ENCODE measurements around the gene ICOSLG. TPM values are rescaled to one million over a fixed set of nuclear protein-coding genes. Genes with fewer than 3 reads are reported as not detected.
A peak's percentile ranks its signal among the peaks of the same experiment; 100 is the strongest.
"Not testable (repeated sequence)": the region's sequence is repeated elsewhere in the genome, so short reads cannot be mapped to it uniquely, and the experiment has no call there.

ICOSLG gene
- total RNA-seq, 2 donors from 2014 or later, result 5.3 to 5.8 TPM

DNA sequence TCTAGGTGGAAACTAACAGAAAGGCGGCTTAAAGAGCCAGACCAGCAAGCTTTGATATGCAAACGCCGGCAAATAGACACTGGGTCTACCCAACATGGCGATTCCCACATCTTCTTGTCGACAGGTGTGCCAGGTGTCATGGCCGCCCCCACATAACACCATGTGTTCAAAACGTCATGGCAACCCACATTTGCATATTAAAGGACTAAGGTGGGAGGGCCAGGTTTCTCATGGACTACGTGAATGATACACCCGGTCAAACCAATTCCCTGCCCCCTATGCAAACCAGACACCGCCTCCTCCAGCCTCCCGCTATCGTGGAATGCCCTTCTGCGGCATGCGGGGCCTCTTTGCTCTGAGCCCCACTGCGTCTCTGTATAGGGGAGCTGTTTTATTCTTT, 41.3 kb downstream of the ICOSLG start:
- TF ChIP-seq, protein P1, sequence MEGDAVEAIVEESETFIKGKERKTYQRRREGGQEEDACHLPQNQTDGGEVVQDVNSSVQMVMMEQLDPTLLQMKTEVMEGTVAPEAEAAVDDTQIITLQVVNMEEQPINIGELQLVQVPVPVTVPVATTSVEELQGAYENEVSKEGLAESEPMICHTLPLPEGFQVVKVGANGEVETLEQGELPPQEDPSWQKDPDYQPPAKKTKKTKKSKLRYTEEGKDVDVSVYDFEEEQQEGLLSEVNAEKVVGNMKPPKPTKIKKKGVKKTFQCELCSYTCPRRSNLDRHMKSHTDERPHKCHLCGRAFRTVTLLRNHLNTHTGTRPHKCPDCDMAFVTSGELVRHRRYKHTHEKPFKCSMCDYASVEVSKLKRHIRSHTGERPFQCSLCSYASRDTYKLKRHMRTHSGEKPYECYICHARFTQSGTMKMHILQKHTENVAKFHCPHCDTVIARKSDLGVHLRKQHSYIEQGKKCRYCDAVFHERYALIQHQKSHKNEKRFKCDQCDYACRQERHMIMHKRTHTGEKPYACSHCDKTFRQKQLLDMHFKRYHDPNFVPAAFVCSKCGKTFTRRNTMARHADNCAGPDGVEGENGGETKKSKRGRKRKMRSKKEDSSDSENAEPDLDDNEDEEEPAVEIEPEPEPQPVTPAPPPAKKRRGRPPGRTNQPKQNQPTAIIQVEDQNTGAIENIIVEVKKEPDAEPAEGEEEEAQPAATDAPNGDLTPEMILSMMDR (conservative IDR thresholded peaks at IDR 0.05), result no peak
- no peak overlapping the region for H3K4me3 Mint-ChIP-seq
- Histone ChIP-seq H3K27ac (ENCODE audit: low read depth, low read length) (no peak overlapping the region), H3K9ac (ENCODE audit: extremely low read depth, low read length, poor library complexity, severe bottlenecking) (no peak overlapping the region), H3K4me3 (ENCODE audit: low read length) (no peak overlapping the region), H3K36me3 (ENCODE audit: control insufficient read depth, insufficient read depth, low read length) (no peaks in the 10 kb centered on the region), H3K9me3 (ENCODE audit: control insufficient read depth, low read length) (no peaks in the 10 kb centered on the region), H3K27me3 (ENCODE audit: control insufficient read depth, insufficient read depth, low read length, poor library complexity, severe bottlenecking) (no peaks in the 10 kb centered on the region), H3K4me1 (ENCODE audit: control insufficient read depth, insufficient read depth, low read length) (no peaks in the 10 kb centered on the region)
- H3K4me1 Mint-ChIP-seq, result no peaks in the 10 kb centered on the region
- peak; percentile 61 for DNase-seq
- H3K9me3 Mint-ChIP-seq, result no peaks in the 10 kb centered on the region
- WGBS, 2 experiments (ENCODE audit: insufficient coverage in 1 of 2, insufficient read length in 1 of 2), result no CpG with 5 or more reads among the region's 15 CpGs
- no peaks in the 10 kb centered on the region for H3K36me3 Mint-ChIP-seq (ENCODE audit: low read depth)
- no peak overlapping the region for H3K27ac Mint-ChIP-seq
- H3K27me3 Mint-ChIP-seq (ENCODE audit: insufficient read depth), result no peaks in the 10 kb centered on the region

DNA sequence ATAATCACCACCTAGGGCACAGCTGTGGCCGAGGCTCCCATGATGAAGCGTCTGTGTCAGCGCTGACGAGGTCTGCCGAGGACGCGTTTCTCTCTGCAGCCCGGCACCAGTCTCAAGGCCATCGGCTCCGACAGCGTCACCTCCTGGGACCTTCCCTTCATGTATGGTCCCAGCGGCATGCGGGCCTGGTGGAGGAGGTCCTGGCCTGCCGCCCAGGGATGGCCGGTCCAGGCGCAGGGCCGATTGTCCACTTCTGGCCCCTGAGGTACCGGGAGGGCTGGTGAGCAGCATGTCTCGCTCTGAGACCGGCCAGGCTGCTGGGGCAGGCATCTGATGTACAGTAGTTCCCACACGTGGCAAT, 43.6 kb downstream of the ICOSLG start:
- H3K9me3 ChIP-seq (ENCODE audit: control insufficient read depth, low read length); H3K27ac Mint-ChIP-seq; H3K36me3 ChIP-seq (ENCODE audit: control insufficient read depth, insufficient read depth, low read length); H3K9me3 Mint-ChIP-seq; H3K4me1 ChIP-seq (ENCODE audit: control insufficient read depth, insufficient read depth, low read length); H3K27me3 Mint-ChIP-seq (ENCODE audit: insufficient read depth); H3K36me3 Mint-ChIP-seq (ENCODE audit: low read depth); H3K4me1 Mint-ChIP-seq; DNase-seq; H3K27me3 ChIP-seq (ENCODE audit: control insufficient read depth, insufficient read depth, low read length, poor library complexity, severe bottlenecking); H3K4me3 Mint-ChIP-seq; H3K4me3 ChIP-seq (ENCODE audit: low read length); H3K9ac ChIP-seq (ENCODE audit: extremely low read depth, low read length, poor library complexity, severe bottlenecking); H3K27ac ChIP-seq (ENCODE audit: low read depth, low read length): not testable (repeated sequence)
- WGBS, 2 experiments (ENCODE audit: insufficient coverage in 1 of 2, insufficient read length in 1 of 2), result no CpG with 5 or more reads among the region's 21 CpGs

DNA sequence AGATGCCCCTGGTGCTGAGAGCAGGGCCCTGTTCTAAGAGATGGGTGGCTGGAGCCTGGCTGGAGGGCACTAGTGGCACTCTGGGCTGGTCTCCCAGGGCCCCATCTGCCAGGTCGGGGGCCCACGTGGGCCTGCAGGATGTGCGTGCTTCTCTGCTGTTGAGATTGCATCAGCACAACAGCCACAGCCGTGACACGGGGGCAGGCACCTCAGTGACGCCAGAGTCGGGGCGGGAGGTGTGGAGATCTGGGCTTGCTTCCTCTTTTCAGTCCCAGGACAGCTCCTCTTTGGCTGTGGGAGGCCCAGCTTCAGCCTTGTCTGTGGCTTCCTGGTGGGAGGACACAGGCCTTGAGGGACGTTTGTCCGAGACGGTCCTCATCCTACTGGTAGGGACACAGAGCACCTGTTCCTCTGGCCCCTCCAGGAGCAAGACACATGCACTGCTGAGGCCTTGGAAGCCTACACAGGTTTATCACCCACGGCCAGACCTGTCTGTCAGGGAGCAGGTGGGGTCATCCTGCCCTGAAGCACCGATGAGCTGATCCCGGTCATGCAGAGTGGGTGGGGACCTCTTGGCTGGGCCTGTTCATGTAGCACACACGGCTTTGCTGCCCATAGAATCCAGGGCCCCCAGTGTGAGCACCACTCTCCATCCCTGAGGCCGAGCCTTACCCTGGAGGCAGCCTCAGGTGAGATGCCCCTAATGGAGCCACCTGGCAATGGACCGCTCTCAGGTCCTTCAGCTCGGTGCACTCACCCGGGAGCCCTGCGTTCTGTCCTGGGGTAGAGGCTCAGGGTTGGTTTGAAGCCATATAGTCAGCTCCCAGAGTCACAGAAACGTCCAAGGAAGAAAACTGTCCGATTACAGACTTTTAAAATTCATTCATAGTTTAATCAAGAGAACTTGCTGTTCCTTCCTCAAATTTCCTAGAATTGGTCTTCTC, 44.3 kb downstream of the ICOSLG start:
- H3K27me3 Mint-ChIP-seq (ENCODE audit: insufficient read depth); H3K27ac ChIP-seq (ENCODE audit: low read depth, low read length); H3K27ac Mint-ChIP-seq; H3K4me1 Mint-ChIP-seq; H3K4me3 Mint-ChIP-seq; H3K4me3 ChIP-seq (ENCODE audit: low read length); H3K4me1 ChIP-seq (ENCODE audit: control insufficient read depth, insufficient read depth, low read length); H3K9me3 ChIP-seq (ENCODE audit: control insufficient read depth, low read length); H3K9me3 Mint-ChIP-seq; H3K36me3 ChIP-seq (ENCODE audit: control insufficient read depth, insufficient read depth, low read length); DNase-seq; H3K9ac ChIP-seq (ENCODE audit: extremely low read depth, low read length, poor library complexity, severe bottlenecking); H3K27me3 ChIP-seq (ENCODE audit: control insufficient read depth, insufficient read depth, low read length, poor library complexity, severe bottlenecking); H3K36me3 Mint-ChIP-seq (ENCODE audit: low read depth): not testable (repeated sequence)
- no CpG with 5 or more reads among the region's 22 CpGs for WGBS, 2 experiments (ENCODE audit: insufficient coverage in 1 of 2, insufficient read length in 1 of 2)

DNA sequence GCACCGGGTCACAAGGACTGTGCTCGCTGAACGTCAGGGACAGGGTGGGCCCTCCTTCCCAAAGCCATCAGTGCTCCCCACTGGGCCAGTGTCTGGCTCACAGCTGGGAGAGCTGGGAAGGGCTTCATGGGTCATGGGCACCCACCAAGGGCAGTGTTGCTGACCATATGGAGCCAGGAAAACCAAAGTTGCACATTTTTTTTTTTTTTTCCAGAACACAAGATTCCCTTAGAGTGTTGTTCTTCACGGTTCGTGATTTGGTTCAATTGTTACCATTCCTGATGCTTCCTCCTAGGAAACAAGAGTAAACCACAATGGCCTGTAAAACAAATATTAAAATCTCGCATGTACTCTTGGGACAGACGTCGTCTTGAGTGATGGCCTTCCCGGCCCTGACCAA, 45.9 kb downstream of the ICOSLG start:
- not testable (repeated sequence) for H3K4me3 Mint-ChIP-seq; H3K27me3 Mint-ChIP-seq (ENCODE audit: insufficient read depth); H3K4me3 ChIP-seq (ENCODE audit: low read length)

DNA sequence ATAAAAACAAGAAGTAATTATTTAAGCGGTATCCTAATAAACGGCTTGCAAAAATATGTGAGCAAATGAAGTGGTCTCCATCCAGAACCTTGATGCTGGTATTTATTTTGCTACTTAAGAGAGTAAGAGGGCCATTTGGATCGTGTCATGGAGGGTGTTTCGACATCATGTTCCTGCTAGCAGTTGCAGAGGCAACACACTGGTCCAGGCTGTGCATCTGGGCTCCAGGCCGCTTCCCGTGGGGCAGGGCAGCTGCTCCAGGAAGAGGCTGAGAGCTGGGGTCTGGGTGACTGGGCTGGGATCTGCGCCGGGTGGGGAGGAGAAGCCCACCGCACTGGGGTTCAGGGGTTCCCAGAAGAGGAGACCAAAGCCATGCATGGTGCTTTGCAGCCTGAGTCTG, 46.3 kb downstream of the ICOSLG start:
- H3K4me1 ChIP-seq (ENCODE audit: control insufficient read depth, insufficient read depth, low read length); H3K27ac Mint-ChIP-seq; DNase-seq; H3K4me3 ChIP-seq (ENCODE audit: low read length); H3K9ac ChIP-seq (ENCODE audit: extremely low read depth, low read length, poor library complexity, severe bottlenecking); H3K36me3 ChIP-seq (ENCODE audit: control insufficient read depth, insufficient read depth, low read length); H3K36me3 Mint-ChIP-seq (ENCODE audit: low read depth); H3K4me1 Mint-ChIP-seq; H3K27me3 ChIP-seq (ENCODE audit: control insufficient read depth, insufficient read depth, low read length, poor library complexity, severe bottlenecking); H3K27ac ChIP-seq (ENCODE audit: low read depth, low read length); H3K9me3 Mint-ChIP-seq; H3K9me3 ChIP-seq (ENCODE audit: control insufficient read depth, low read length); H3K27me3 Mint-ChIP-seq (ENCODE audit: insufficient read depth); H3K4me3 Mint-ChIP-seq: not testable (repeated sequence)
- WGBS, 2 experiments (ENCODE audit: insufficient coverage in 1 of 2, insufficient read length in 1 of 2), result no CpG with 5 or more reads among the region's 9 CpGs

More for the DNA sequence above, 45.9 kb downstream of the ICOSLG start:
- H3K27ac ChIP-seq (ENCODE audit: low read depth, low read length); H3K4me1 Mint-ChIP-seq; H3K9me3 ChIP-seq (ENCODE audit: control insufficient read depth, low read length); H3K4me1 ChIP-seq (ENCODE audit: control insufficient read depth, insufficient read depth, low read length); H3K9ac ChIP-seq (ENCODE audit: extremely low read depth, low read length, poor library complexity, severe bottlenecking); H3K27ac Mint-ChIP-seq; H3K36me3 ChIP-seq (ENCODE audit: control insufficient read depth, insufficient read depth, low read length); H3K27me3 ChIP-seq (ENCODE audit: control insufficient read depth, insufficient read depth, low read length, poor library complexity, severe bottlenecking); H3K36me3 Mint-ChIP-seq (ENCODE audit: low read depth); H3K9me3 Mint-ChIP-seq; DNase-seq: not testable (repeated sequence)
- WGBS, 2 experiments (ENCODE audit: insufficient coverage in 1 of 2, insufficient read length in 1 of 2), result no CpG with 5 or more reads among the region's 9 CpGs

DNA sequence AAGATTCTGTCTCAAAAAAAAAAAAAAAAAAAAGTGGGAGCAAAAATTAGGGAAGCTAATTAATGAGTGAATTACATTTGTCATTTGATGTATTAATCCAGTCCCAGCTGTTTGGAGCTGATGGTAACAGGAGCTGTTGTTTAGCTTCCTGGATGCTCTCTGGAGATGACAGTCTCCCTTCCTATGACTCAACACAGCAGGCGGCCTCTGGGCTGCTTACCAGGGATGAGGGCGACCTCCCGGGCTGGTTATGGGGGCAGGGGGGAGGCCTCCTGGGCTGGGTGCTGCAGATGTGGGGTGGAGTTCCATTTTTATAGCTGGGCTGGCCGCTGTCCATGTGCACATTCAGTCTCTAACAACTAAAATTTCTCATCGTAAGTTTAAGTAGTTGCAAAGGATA, 47.6 kb downstream of the ICOSLG start:
- H3K4me3 Mint-ChIP-seq; H3K27me3 ChIP-seq (ENCODE audit: control insufficient read depth, insufficient read depth, low read length, poor library complexity, severe bottlenecking); H3K36me3 ChIP-seq (ENCODE audit: control insufficient read depth, insufficient read depth, low read length); H3K9me3 Mint-ChIP-seq; H3K4me3 ChIP-seq (ENCODE audit: low read length); H3K4me1 ChIP-seq (ENCODE audit: control insufficient read depth, insufficient read depth, low read length); H3K27me3 Mint-ChIP-seq (ENCODE audit: insufficient read depth); H3K36me3 Mint-ChIP-seq (ENCODE audit: low read depth); H3K9ac ChIP-seq (ENCODE audit: extremely low read depth, low read length, poor library complexity, severe bottlenecking); H3K9me3 ChIP-seq (ENCODE audit: control insufficient read depth, low read length); H3K27ac ChIP-seq (ENCODE audit: low read depth, low read length); H3K27ac Mint-ChIP-seq; H3K4me1 Mint-ChIP-seq; DNase-seq: not testable (repeated sequence)
- no CpG with 5 or more reads among the region's 5 CpGs for WGBS, 2 experiments (ENCODE audit: insufficient coverage in 1 of 2, insufficient read length in 1 of 2)

Measured in endodermal cell (in vitro differentiated cells).